PC-3 (cell line): ENCODE measurements around the gene LAMA2. TPM values are rescaled to one million over a fixed set of nuclear protein-coding genes. Genes with fewer than 3 reads are reported as not detected.
"Not testable (repeated sequence)": the region's sequence is repeated elsewhere in the genome, so short reads cannot be mapped to it uniquely, and the experiment has no call there.

Experiments
- ATAC-seq: fragments of 200-7000 bp; cut with Tn5 transposase; 2 replicates; pipeline ENCODE4 v1.9.1; 2020; ENCODE audit warnings: mild to moderate bottlenecking, moderate library complexity
- BruUV-seq: library from RNA; stranded (reverse); fragments of 400-500 nt; replicated peaks from 2 replicates; lab custom pipeline; 2021; lab: Mats Ljungman, UMichigan
- CTCF ChIA-PET: fragments of 300-600 bp; sonication (Branson Sonifier 250); formaldehyde crosslinking; loops from one replicate; lab custom pipeline; 2022; ENCODE audit warnings: antibody characterized with exemption; lab: Charles Lee
- POLR2A ChIA-PET: fragments of 300-600 bp; sonication (Branson Sonifier 250); formaldehyde crosslinking; loops from one replicate; lab custom pipeline; 2022; ENCODE audit warnings: antibody characterized with exemption; ENCODE audit not compliant: unreplicated experiment; lab: Charles Lee
- DNase-seq: peaks from one replicate; pipeline ENCODE4 v3.0.0-alpha.2; 2015
- H2AFZ ChIP-seq: fragments of 300-600 bp; sonication (generic); 2 replicates; pipeline ENCODE4 v1.6.0; 2016; ENCODE audit warnings: antibody characterized with exemption, low read length
- H3F3A ChIP-seq: fragments of 300-600 bp; sonication (generic); one replicate; pipeline ENCODE4 v1.6.0; 2017; ENCODE audit warnings: antibody characterized with exemption, low read length, control low read depth, mild to moderate bottlenecking; ENCODE audit not compliant: unreplicated experiment
- H3K27ac ChIP-seq: fragments of 300-600 bp; sonication (generic); 2 replicates; pipeline ENCODE4 v1.5.1; 2016; ENCODE audit warnings: mild to moderate bottlenecking, low read length
- H3K27me3 ChIP-seq: fragments of 300-600 bp; sonication (generic); 2 replicates; pipeline ENCODE4 v1.6.1; 2016; ENCODE audit warnings: low read length, mixed read lengths
- H3K36me3 ChIP-seq: fragments of 300-600 bp; sonication (generic); 2 replicates; pipeline ENCODE4 v1.6.1; 2016; ENCODE audit warnings: low read depth, mixed run types, low read length, mixed read lengths
- H3K4me1 ChIP-seq: fragments of 300-600 bp; sonication (generic); 2 replicates; pipeline ENCODE4 v1.5.1; 2016; ENCODE audit warnings: low read length; ENCODE audit not compliant: insufficient read depth
- H3K4me2 ChIP-seq: fragments of 300-600 bp; sonication (generic); 2 replicates; pipeline ENCODE4 v1.6.0; 2016; ENCODE audit warnings: low read length
- H3K4me3 ChIP-seq: fragments of 300-600 bp; sonication (generic); 2 replicates; pipeline ENCODE4 v1.5.1; 2016; ENCODE audit warnings: mild to moderate bottlenecking, low read length, mixed read lengths
- H3K79me2 ChIP-seq: fragments of 300-600 bp; sonication (generic); 2 replicates; pipeline ENCODE4 v1.6.1; 2017; ENCODE audit warnings: low read length, mixed read lengths
- H3K9ac ChIP-seq: fragments of 300-600 bp; sonication (generic); 2 replicates; pipeline ENCODE4 v1.6.0; 2016; ENCODE audit warnings: mild to moderate bottlenecking, low read length
- H3K9me2 ChIP-seq: fragments of 300-600 bp; sonication (generic); replicated peaks from 2 replicates; pipeline ENCODE4 v1.6.1; 2016; ENCODE audit warnings: mixed run types, low read length, mixed read lengths
- H3K9me3 ChIP-seq: fragments of 300-600 bp; sonication (generic); 2 replicates; pipeline ENCODE4 v1.6.1; 2016; ENCODE audit warnings: low read length, mixed read lengths
- H4K20me1 ChIP-seq: fragments of 300-600 bp; sonication (generic); 2 replicates; pipeline ENCODE4 v1.6.1; 2016; ENCODE audit warnings: low read length, mixed read lengths
- CTCF ChIP-seq: fragments of 300-600 bp; sonication (generic); conservative IDR thresholded peaks from 2 replicates; pipeline ENCODE4 v1.5.1; 2017; ENCODE audit warnings: antibody characterized with exemption, low read depth, mild to moderate bottlenecking, low read length
- EZH2 ChIP-seq: fragments of 300-600 bp; sonication (generic); IDR thresholded peaks from one replicate; pipeline ENCODE4 v1.6.1; 2017; ENCODE audit warnings: antibody characterized with exemption, mild to moderate bottlenecking, low read length; ENCODE audit not compliant: unreplicated experiment
- EZH2phosphoT487 ChIP-seq: fragments of 300-600 bp; sonication (generic); IDR thresholded peaks from 2 replicates; pipeline ENCODE4 v1.6.1; 2018; ENCODE audit warnings: mild to moderate bottlenecking, antibody characterized with exemption, low read length, borderline replicate concordance
- intact Hi-C: fragments of 100-400 bp; cut with micrococcal nuclease; formaldehyde crosslinking; loops from 2 replicates; pipeline ENCODE4 v1.9.0; 2023
- total RNA-seq: library from RNA; depleted of rRNA; stranded (reverse); fragments of >200 nt; gene quantifications from 2 replicates; pipeline ENCODE4 v1.2.3, GENCODE V29; 2014

The LAMA2 gene
- total RNA-seq, 1 experiment from 2014 or later: 0.22 TPM

- CTCF ChIA-PET: no interaction called here
- Histone ChIP-seq H3K9me2 (no peaks in the 10 kb centered on the region), H3K27me3 (no peaks in the 10 kb centered on the region), H3K4me3 (no peak overlapping the region), H3K27ac (no peak overlapping the region), H3K36me3 (no peaks in the 10 kb centered on the region), H3K9ac (no peak overlapping the region), H4K20me1 (no peaks in the 10 kb centered on the region), H2AFZ (no peak overlapping the region), H3F3A (no peaks in the 10 kb centered on the region), H3K4me2 (no peak overlapping the region), H3K79me2 (no peaks in the 10 kb centered on the region), H3K4me1 (no peaks in the 10 kb centered on the region), H3K9me3 (no peaks in the 10 kb centered on the region)
- no peak for ATAC-seq
- DNase-seq: no peak
- POLR2A ChIA-PET: interaction anchor here (0.6 kb wide), 1 partner anchor 1471 kb away, joined by 3 read pairs; no protein-coding TSS in a partner anchor
- BruUV-seq: no TSS peak
- intact Hi-C loops: no loop called here
- TF ChIP-seq EZH2phosphoT487: no peak
These were observed 163.6 kb downstream of the LAMA2 start for GRCh38 chr6:129046526-129046925.

GRCh38 chr6:129047834-129048233, 164.9 kb downstream of the LAMA2 start:
- intact Hi-C loops: no loop called here
- ChIA-PET CTCF (no interaction called here), POLR2A (no interaction called here)
- no peaks in the 10 kb centered on the region for H3K9me2 ChIP-seq
- H3K4me3 ChIP-seq: no peak overlapping the region
- no peak for ATAC-seq
- BruUV-seq: no TSS peak
- H3K9me3 ChIP-seq: no peaks in the 10 kb centered on the region
- no peaks in the 10 kb centered on the region for H3K27me3 ChIP-seq
- no peaks in the 10 kb centered on the region for H3K79me2 ChIP-seq
- TF ChIP-seq EZH2phosphoT487: no peak
- no peak for TF ChIP-seq EZH2
- TF ChIP-seq CTCF: no peak
- DNase-seq: no peak
- H3F3A ChIP-seq: no peaks in the 10 kb centered on the region
- no peaks in the 10 kb centered on the region for H3K4me1 ChIP-seq
- H3K27ac ChIP-seq: no peak overlapping the region
- no peak overlapping the region for H3K4me2 ChIP-seq
- no peaks in the 10 kb centered on the region for H4K20me1 ChIP-seq
- no peak overlapping the region for H2AFZ ChIP-seq
- H3K9ac ChIP-seq: no peak overlapping the region
- H3K36me3 ChIP-seq: no peaks in the 10 kb centered on the region

- no peaks in the 10 kb centered on the region for H3K36me3 ChIP-seq
- no peak overlapping the region for H3K4me3 ChIP-seq
- H3K9me3 ChIP-seq: no peaks in the 10 kb centered on the region
- no peak overlapping the region for H3K9ac ChIP-seq
- no peak for TF ChIP-seq CTCF
- TF ChIP-seq EZH2phosphoT487: no peak
- TF ChIP-seq EZH2: no peak
- H3K4me2 ChIP-seq: no peak overlapping the region
- ATAC-seq: peak; percentile 15; the same call in 1 of the 2 replicates
- BruUV-seq: no TSS peak
- peak; percentile 36 for DNase-seq
- H3K27ac ChIP-seq: no peak overlapping the region
- H2AFZ ChIP-seq: no peak overlapping the region
- POLR2A ChIA-PET: no interaction called here
- no peaks in the 10 kb centered on the region for H4K20me1 ChIP-seq
- H3K9me2 ChIP-seq: no peaks in the 10 kb centered on the region
- CTCF ChIA-PET: no interaction called here
- no peaks in the 10 kb centered on the region for H3K79me2 ChIP-seq
- intact Hi-C loops: no loop called here
- no peaks in the 10 kb centered on the region for H3K27me3 ChIP-seq
- H3F3A ChIP-seq: no peaks in the 10 kb centered on the region
- no peaks in the 10 kb centered on the region for H3K4me1 ChIP-seq
These were observed 167.1 kb downstream of the LAMA2 start for GRCh38 chr6:129050086-129050485.

- H3K27me3 ChIP-seq, ATAC-seq, CTCF ChIA-PET, POLR2A ChIA-PET, DNase-seq, intact Hi-C loops, H3K9ac ChIP-seq, H3K36me3 ChIP-seq, H3K9me2 ChIP-seq, BruUV-seq, H4K20me1 ChIP-seq, H3K4me1 ChIP-seq, H3K79me2 ChIP-seq, H3K4me2 ChIP-seq, H3K4me3 ChIP-seq, H2AFZ ChIP-seq, H3K27ac ChIP-seq, H3K9me3 ChIP-seq, H3F3A ChIP-seq: not testable (repeated sequence)
These were observed 170.2 kb downstream of the LAMA2 start for GRCh38 chr6:129053143-129053542.
